Lower lobe of right lung (tissue), 2 donors: Measurements from ENCODE around the gene TAOK1. TPM values are rescaled to one million over a fixed set of nuclear protein-coding genes. Genes with fewer than 3 reads are reported as not detected.

Source experiments
- ATAC-seq, 2 donors: fragments of 200-7000 bp; cut with Tn5 transposase; one replicate each; pipeline ENCODE4 v1.9.1; 2020 to 2022; ENCODE audit warnings: mild to moderate bottlenecking in 2 of 2, moderate library complexity in 2 of 2
- DNase-seq: peaks from one replicate; pipeline ENCODE4 v3.0.0-alpha.2; 2020
- H3K27ac ChIP-seq: fragments of 200-600 bp; one replicate; pipeline ENCODE4 v1.8.0; 2022
- H3K27me3 ChIP-seq: fragments of 200-600 bp; one replicate; pipeline ENCODE4 v1.8.0; 2022; ENCODE audit warnings: low read depth
- H3K36me3 ChIP-seq: fragments of 200-600 bp; one replicate; pipeline ENCODE4 v1.8.0; 2022; ENCODE audit warnings: mild to moderate bottlenecking
- H3K4me1 ChIP-seq: fragments of 200-600 bp; one replicate; pipeline ENCODE4 v1.8.0; 2022
- H3K4me3 ChIP-seq: fragments of 200-600 bp; one replicate; pipeline ENCODE4 v1.8.0; 2022; ENCODE audit warnings: mild to moderate bottlenecking
- H3K9me3 ChIP-seq: fragments of 200-600 bp; one replicate; pipeline ENCODE4 v1.8.0; 2022
- intact Hi-C: fragments of 100-400 bp; cut with DNase I; formaldehyde crosslinking; loops from one replicate; pipeline ENCODE4 v1.11.0; 2022
- total RNA-seq: library from RNA; stranded (reverse); fragmentation: NEBNext Ultra II Directional; extraction: Animal tissue kit (Norgen Biotek cat#: 25700); gene quantifications from one replicate; pipeline ENCODE4 v1.2.1, GENCODE V29; 2021
- TF ChIP-seq, protein P1 (sequence below): fragments of 200-600 bp; IDR thresholded peaks from one replicate; pipeline ENCODE4 v1.8.0; 2022; ENCODE audit warnings: antibody characterized with exemption, mild to moderate bottlenecking
- donor health status: DM: no; HTN: yes; CAD: no; lungs with severe emphysema.

The TAOK1 gene
- total RNA-seq, 1 donor from 2014 or later: 70.6 TPM

DNA sequence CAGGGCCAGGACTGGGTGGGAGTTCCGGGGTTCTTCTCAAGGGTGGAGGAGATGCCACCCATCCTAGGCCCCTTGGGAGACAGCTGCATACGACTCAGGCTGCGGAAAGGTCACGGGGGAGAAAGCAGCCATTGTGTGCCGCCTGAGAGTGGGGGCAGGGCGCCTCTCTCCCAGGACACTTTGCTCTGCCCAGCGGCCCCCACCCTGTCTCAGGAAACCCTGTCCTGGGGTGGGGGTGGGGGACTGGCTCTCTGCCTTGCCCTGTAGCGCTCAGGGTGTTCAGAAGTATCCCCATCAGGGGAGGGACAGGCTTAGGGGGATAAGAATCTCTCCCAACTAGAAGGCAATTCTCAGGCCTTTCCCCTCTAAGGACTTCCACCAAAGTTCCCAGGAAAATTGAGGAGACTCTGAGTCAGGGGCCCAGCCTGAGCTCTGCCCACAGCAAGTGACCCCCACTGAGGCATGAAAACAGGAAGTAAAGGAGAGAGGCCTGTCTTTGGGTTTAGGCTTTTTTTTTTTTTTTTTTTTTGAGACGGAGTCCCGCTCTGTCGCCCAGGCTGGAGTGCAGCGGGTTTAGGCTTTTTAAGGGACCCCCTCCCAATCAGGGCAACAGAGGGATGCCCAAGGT, 194.4 kb downstream of the TAOK1 start:
- Histone ChIP-seq H3K36me3 (peaks cover 29% of the 10 kb centered on the region), H3K4me1 (peaks cover 61% of the 10 kb centered on the region), H3K9me3 (no peaks in the 10 kb centered on the region), H3K27ac (peak overlapping the region; percentile 87), H3K4me3 (peak overlapping the region; percentile 90), H3K27me3 (no peaks in the 10 kb centered on the region)
- TF ChIP-seq, protein P1, sequence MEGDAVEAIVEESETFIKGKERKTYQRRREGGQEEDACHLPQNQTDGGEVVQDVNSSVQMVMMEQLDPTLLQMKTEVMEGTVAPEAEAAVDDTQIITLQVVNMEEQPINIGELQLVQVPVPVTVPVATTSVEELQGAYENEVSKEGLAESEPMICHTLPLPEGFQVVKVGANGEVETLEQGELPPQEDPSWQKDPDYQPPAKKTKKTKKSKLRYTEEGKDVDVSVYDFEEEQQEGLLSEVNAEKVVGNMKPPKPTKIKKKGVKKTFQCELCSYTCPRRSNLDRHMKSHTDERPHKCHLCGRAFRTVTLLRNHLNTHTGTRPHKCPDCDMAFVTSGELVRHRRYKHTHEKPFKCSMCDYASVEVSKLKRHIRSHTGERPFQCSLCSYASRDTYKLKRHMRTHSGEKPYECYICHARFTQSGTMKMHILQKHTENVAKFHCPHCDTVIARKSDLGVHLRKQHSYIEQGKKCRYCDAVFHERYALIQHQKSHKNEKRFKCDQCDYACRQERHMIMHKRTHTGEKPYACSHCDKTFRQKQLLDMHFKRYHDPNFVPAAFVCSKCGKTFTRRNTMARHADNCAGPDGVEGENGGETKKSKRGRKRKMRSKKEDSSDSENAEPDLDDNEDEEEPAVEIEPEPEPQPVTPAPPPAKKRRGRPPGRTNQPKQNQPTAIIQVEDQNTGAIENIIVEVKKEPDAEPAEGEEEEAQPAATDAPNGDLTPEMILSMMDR: no peak
- DNase-seq (peak; percentile 48), ATAC-seq (no peak)
- intact Hi-C loops: no loop called here

DNA sequence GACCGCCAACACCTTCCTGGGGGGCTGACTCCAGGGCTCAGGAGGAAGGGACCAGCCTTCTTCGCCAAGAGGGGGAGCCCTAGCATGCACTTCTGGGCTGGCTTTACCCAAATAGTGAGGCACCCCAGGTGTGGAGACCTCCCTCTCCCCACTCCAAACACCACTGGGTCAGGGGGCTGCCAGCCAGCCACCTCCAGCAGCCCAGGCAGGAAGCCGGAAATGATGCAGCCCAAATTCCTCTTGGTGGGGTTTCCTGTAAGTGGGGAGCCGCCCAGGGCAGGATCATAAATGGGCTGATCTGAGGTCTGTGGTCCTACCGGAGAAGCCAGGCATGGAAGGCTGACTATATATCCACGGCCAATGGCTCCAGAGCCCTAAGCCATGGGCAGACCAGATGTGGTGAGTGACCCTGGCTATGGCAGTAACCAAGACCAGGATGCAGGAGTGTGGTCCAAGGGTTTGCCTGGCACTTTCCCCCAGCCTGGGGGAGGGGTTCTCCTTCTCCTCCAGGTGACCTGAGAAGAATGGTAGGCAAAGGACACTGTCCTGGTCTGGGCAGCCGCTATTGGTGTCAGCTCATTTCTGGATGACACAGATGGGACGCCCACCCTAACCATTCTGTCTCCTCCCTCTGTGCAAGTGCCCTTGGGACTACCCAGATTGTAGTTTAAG, 195.1 kb downstream of the TAOK1 start:
- H3K27ac ChIP-seq: peak overlapping the region; percentile 87
- TF ChIP-seq, protein P1: no peak

DNA sequence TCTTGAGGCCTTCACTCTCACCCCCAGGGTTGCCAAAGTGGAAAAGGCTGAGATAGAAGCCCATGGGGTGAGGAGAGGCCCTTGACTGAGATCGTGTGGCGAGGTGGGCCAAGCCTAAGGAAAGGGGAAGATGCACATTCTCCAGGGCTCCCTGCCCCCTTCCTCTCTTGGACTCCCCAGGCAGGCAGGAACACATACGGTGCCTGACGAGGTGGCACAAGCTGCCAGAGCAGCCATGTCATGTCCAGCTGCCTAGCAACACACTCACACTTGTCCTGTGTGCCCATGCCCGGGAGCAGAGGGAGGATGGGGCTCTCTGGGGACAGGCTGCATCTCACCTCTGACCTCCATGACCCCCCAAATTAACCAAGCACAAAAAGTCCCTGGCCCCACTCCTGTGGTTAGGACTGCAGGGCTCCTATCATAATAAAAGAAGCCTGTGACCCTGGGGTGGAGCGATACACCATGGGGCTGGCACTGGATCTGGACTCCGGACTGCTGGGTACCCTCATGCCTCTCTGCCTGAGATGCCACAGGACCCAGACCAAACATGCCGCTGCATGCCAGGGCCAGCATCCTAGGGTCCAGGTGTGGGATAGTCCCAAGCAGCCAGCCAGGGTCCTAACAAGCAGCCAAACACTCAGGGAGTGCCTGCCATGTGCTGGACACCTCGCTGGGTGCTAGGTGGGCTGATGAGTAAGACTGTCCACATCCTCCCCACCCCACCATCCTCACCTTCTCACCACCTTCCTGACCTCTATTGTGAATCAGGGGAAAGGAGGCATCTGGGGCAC, 196.7 kb downstream of the TAOK1 start:
- ATAC-seq: no peak
- Histone ChIP-seq H3K9me3 (no peaks in the 10 kb centered on the region), H3K27ac (peak overlapping the region; percentile 87), H3K36me3 (peaks cover 10% of the 10 kb centered on the region), H3K4me1 (peaks cover 76% of the 10 kb centered on the region), H3K4me3 (peak overlapping the region; percentile 90), H3K27me3 (no peaks in the 10 kb centered on the region)
- peak; percentile 41 for DNase-seq
- intact Hi-C loops: no loop called here
- TF ChIP-seq, protein P1: no peak

More for the DNA sequence above, 195.1 kb downstream of the TAOK1 start:
- H3K27me3 ChIP-seq: no peaks in the 10 kb centered on the region
- no peaks in the 10 kb centered on the region for H3K9me3 ChIP-seq
- peaks cover 24% of the 10 kb centered on the region for H3K36me3 ChIP-seq
- ATAC-seq: no peak
- peaks cover 65% of the 10 kb centered on the region for H3K4me1 ChIP-seq
- DNase-seq: peak; percentile 51
- intact Hi-C loops: no loop called here
- H3K4me3 ChIP-seq: peak overlapping the region; percentile 90

DNA sequence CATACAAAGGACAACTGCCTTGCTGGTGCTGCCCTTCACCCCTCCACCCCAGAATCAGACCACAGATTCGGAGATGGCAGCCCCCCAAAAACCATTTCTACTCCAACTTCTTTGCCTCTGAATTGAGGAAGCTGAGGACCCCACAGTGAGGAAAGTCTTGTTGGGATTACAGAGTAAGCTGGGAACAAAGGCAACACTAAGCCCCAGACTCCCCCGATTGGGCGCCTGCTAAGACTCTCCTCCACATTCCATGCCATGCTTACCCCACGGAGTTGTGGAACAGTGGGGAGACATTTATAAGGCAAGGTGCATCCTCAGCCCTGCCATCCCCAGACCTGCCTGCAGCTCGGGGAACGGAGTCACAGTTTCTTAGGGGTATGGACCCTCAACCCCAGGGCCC, 197.4 kb downstream of the TAOK1 start:
- Histone ChIP-seq H3K27ac (peak overlapping the region; percentile 84), H3K4me1 (peaks cover 83% of the 10 kb centered on the region), H3K4me3 (peak overlapping the region; percentile 90), H3K36me3 (peaks cover 3% of the 10 kb centered on the region), H3K27me3 (no peaks in the 10 kb centered on the region), H3K9me3 (no peaks in the 10 kb centered on the region)
- TF ChIP-seq, protein P1: no peak
- intact Hi-C loops: no loop called here
- ATAC-seq (no peak), DNase-seq (no peak)

DNA sequence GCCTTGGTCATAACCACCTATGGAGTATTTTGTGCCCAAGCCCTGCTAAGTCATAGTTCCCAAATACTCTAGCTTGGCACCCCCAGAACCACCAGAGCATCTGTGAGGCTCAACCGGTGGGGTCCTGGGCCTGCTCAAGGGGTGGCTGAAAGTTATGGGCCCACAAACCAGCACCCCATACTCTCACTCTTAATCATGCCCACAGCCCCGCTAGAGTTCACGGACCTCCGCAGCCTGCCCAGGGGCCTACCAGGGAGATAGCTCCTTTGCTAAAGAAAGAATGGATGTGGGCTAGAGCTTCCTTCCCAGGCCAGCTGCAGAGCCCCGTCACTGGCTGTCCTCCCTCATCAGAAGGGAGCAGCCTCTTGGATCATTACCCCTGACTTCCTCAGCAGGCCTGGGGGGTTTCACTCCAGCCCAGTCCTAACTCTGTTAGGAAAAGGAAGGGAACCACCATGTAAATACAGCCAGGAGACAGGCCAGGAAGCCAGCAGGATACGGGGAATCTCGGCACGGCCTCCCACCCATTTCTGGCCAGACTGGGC, 197.9 kb downstream of the TAOK1 start:
- Histone ChIP-seq H3K27me3 (no peaks in the 10 kb centered on the region), H3K4me3 (peak overlapping the region; percentile 90), H3K27ac (peak overlapping the region; percentile 84), H3K4me1 (peaks cover 86% of the 10 kb centered on the region), H3K9me3 (no peaks in the 10 kb centered on the region), H3K36me3 (no peaks in the 10 kb centered on the region)
- no peak for ATAC-seq
- intact Hi-C loops: no loop called here
- TF ChIP-seq, protein P1: no peak
- no peak for DNase-seq
